HK-2 (cell line): Measurements from ENCODE around the gene MSRB3.
"Not testable (repeated sequence)": the region's sequence is repeated elsewhere in the genome, so short reads cannot be mapped to it uniquely, and the experiment has no call there.

Experiments
- DNase-seq: peaks from one replicate; pipeline ENCODE4 v3.0.0-alpha.2; 2018; ENCODE audit not compliant: unreplicated experiment

The MSRB3 gene

GRCh38 chr12:65278576-65279368, at the start of gene MSRB3:
Gene MSRB3 (plus strand): TSS chr12:65278683. CDS start chr12:65308580, 29,897 bp downstream.
- peak; percentile 72 for DNase-seq

DNA sequence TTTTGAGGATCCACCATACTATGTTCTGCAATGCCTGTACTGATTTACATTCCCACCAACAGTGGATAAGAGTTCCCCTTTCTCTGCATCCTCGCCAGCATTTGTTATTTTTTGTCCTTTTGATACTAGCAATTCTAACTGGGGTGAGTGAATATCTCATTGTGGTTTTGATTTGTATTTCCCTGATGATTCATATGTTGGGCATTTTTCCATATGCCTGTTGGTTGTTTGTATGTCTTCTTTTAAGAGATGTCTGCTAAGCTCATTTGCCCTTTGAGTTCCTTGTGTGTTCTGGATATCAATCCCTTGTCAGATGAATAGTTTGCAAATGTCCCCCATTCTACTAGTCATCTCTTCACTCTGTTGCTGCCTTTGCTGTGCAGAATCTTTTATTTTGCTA, 49.0 kb upstream of the MSRB3 start:
- no peak for DNase-seq

GRCh38 chr12:65232476-65233077, 45.9 kb upstream of the MSRB3 start:
- DNase-seq, result no peak

DNA sequence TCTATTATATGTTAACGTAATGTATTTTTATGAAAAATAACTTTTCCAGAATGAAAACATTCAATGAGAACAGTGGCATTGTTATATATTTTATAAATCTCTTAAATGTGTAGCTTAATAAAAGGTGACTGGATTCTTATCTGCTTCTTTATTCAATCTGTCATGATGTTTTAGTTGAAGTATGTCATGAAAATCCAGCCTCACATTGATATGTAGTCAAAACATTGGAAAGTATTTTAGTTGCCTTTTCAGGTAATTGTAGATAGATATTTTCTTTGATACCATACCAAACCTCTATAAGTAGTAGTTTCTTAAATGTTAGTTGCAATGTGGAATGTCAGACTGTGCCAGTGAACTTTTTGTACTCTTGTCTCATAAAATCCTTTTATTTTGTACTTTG, 41.3 kb upstream of the MSRB3 start:
- no peak for DNase-seq

- no peak for DNase-seq
Observed at GRCh38 chr12:65238609-65239008, 39.9 kb upstream of the MSRB3 start.

- no peak for DNase-seq
Observed at GRCh38 chr12:65248656-65249633, 29.5 kb upstream of the MSRB3 start.

DNA sequence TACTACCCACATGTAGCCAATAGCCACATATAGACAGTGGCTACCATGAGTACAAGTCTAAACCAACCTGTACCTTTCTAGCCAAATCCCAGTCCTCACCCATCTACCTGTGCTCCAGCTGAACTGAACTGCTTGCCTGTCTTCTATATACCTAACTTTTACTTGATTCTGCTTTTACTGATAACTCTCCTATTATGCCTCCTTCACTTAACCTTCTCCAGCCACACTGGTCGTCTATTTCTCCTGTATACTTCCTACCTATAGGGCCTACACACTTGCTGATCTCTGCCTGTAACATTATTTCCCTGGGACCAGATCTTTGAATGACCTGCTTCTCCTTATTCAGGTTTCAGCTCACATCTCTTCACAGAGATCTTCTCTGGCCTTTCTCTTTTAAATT, 26.0 kb upstream of the MSRB3 start:
- no peak for DNase-seq

GRCh38 chr12:65257986-65258385, 20.5 kb upstream of the MSRB3 start:
- DNase-seq, result no peak

DNA sequence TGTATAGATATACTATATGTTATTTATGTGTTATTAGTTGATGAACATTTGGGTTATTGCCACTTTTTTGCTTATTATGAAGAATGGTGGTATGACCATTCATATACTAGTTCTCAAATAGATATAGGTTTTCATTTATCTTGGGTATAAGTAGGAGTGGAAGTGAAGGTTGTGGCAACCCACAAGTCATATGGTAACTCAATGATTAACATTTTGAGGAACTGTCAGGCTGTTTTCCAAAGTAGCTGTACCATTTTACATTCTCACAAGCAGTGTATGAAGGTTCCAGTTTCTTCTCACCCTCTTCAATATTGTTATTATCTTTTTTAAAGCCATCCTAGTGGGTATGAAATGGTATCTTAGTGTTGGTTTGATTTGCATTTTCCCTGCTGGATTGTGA, 19.0 kb upstream of the MSRB3 start:
- no peak for DNase-seq

GRCh38 chr12:65263777-65264176, 14.7 kb upstream of the MSRB3 start:
- DNase-seq, result no peak

- no peak for DNase-seq
Observed at GRCh38 chr12:65266408-65266807, 12.1 kb upstream of the MSRB3 start.

DNA sequence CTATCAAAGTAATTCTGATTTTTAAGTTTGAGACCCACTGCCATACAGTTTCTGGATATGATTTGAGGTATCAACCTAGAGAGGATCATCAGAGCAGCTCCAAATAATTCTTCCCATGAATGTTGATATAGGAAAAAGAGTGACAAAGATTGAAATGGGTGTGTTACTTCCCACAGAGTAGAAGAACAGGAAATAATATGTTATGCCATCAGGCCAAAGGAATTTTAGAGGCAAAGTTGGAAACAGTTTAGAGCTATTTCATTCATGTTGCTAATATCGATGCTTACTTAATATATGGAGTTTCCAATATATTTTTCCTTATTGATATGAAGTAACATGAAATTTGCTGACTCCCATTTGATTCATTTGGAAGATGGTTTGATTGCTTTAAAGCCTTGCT, 8.9 kb upstream of the MSRB3 start:
- no peak for DNase-seq

DNA sequence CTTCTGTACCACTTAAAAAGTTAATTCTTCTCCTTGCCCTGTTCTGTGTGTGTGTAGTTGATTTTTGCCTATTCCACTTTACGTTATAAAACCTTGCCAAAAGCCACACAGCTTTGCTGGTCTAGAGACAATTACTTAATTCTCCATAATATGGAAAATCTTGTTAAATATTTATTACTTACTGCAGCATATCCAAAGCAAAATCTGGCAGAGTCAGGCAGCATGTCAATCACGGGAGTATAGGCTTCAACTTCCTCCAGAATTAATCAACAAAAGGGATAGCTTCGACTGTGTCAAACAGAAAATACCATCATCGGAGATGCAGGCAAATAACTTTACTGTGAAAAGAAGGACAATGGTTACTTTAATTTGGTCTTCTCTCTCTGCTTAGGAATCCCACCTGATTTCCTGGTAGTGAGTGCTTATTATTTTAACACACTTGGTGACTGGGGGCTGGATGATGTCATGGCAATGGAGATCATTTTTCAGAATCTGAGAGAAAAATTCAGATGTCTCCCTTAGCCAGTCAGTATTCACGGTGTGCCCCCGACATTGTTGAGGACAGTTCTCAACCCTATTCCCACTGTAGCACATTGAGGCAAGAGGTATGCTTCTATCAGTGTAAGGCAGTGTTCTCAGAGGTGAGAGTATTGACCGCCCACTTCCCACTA, 3.7 kb upstream of the MSRB3 start:
- DNase-seq, result no peak

- no peak for DNase-seq
Observed at GRCh38 chr12:65275627-65276026, 2.9 kb upstream of the MSRB3 start.

- no peak for DNase-seq
Observed at GRCh38 chr12:65276916-65277530, 1.5 kb upstream of the MSRB3 start.

- DNase-seq, result no peak
Observed at GRCh38 chr12:65277994-65278575, 398 bp upstream of the MSRB3 start.

DNA sequence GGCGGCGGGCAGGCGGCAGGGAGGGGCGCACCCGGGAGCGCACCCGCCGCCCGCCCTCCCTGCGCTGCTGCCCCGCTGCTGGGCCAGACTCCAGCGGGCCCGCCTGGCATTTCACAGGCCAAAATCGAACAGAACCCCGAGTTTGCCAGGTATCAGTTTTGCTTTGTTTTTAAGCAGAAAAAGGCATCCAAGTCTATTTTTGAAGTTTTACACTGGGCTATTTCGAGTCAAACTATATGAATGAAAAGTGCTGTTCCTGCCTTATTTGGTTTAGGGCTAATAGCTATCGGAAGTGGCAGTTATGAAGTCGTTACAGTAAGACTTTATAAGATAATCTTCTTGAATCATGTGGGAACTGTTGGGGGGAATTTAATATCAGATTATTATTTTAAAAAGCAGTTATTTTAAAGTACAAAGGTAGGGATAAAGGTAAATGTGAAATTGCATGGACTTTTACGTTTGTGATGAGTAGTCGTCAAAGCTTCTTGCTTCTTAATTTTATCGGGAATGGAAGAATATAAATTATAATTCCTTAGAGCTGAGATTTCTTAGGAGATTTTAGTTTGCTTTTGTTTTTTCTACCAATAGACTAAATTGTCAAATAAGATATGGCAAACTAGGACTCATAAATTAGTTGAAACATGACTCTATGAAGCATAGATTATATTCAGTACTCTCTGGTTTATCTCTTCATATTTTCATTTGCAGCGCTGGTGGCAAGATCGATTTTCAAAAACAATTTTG, 1.1 kb downstream of the MSRB3 start:
- no peak for DNase-seq

GRCh38 chr12:65280306-65280705, 1.8 kb downstream of the MSRB3 start:
- no peak for DNase-seq

GRCh38 chr12:65282840-65283239, 4.4 kb downstream of the MSRB3 start:
- no peak for DNase-seq

- DNase-seq, result not testable (repeated sequence)
Observed at GRCh38 chr12:65285532-65285931, 7.0 kb downstream of the MSRB3 start.
